ENCODE results near the gene A4GALT. TPM values are rescaled to one million over a fixed set of nuclear protein-coding genes. Genes with fewer than 3 reads are reported as not detected.
"Not testable (repeated sequence)": the region's sequence is repeated elsewhere in the genome, so short reads cannot be mapped to it uniquely, and the experiment has no call there.

The A4GALT gene
- total RNA-seq, 1 donor from 2014 or later, result 23.8 TPM

GRCh38 chr22:42676059-42676607 is 44.5 kb downstream of the A4GALT start:
- H3K4me1 Mint-ChIP-seq (ENCODE audit: low read depth), result peaks cover 43% of the 10 kb centered on the region
- no peak for DNase-seq (ENCODE audit: low spot score)
- no peaks in the 10 kb centered on the region for H3K27me3 Mint-ChIP-seq (ENCODE audit: low read depth)
- H3K9me3 Mint-ChIP-seq (ENCODE audit: low read depth), result no peaks in the 10 kb centered on the region
- no peak overlapping the region for H3K4me3 Mint-ChIP-seq (ENCODE audit: unreplicated experiment)
- TF ChIP-seq, protein P1, sequence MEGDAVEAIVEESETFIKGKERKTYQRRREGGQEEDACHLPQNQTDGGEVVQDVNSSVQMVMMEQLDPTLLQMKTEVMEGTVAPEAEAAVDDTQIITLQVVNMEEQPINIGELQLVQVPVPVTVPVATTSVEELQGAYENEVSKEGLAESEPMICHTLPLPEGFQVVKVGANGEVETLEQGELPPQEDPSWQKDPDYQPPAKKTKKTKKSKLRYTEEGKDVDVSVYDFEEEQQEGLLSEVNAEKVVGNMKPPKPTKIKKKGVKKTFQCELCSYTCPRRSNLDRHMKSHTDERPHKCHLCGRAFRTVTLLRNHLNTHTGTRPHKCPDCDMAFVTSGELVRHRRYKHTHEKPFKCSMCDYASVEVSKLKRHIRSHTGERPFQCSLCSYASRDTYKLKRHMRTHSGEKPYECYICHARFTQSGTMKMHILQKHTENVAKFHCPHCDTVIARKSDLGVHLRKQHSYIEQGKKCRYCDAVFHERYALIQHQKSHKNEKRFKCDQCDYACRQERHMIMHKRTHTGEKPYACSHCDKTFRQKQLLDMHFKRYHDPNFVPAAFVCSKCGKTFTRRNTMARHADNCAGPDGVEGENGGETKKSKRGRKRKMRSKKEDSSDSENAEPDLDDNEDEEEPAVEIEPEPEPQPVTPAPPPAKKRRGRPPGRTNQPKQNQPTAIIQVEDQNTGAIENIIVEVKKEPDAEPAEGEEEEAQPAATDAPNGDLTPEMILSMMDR (IDR thresholded peaks at IDR 0.05), result no peak
- H3K36me3 Mint-ChIP-seq (ENCODE audit: low read depth), result no peaks in the 10 kb centered on the region
- H3K27ac Mint-ChIP-seq (ENCODE audit: unreplicated experiment), result peak overlapping the region; percentile 86

GRCh38 chr22:42673898-42674401 is 46.7 kb downstream of the A4GALT start:
- Mint-ChIP-seq H3K4me3 (ENCODE audit: unreplicated experiment) (no peak overlapping the region), H3K27ac (ENCODE audit: unreplicated experiment) (peak overlapping the region; percentile 72), H3K9me3 (ENCODE audit: low read depth) (no peaks in the 10 kb centered on the region), H3K27me3 (ENCODE audit: low read depth) (no peaks in the 10 kb centered on the region), H3K36me3 (ENCODE audit: low read depth) (no peaks in the 10 kb centered on the region), H3K4me1 (ENCODE audit: low read depth) (peaks cover 33% of the 10 kb centered on the region)
- TF ChIP-seq, protein P1 (IDR thresholded peaks at IDR 0.05), result no peak
- DNase-seq (ENCODE audit: low spot score), result no peak

GRCh38 chr22:42673071-42673470 is 47.6 kb downstream of the A4GALT start:
- not testable (repeated sequence) for H3K9me3 Mint-ChIP-seq (ENCODE audit: low read depth); DNase-seq (ENCODE audit: low spot score); H3K27me3 Mint-ChIP-seq (ENCODE audit: low read depth); H3K4me3 Mint-ChIP-seq (ENCODE audit: unreplicated experiment); H3K36me3 Mint-ChIP-seq (ENCODE audit: low read depth); H3K27ac Mint-ChIP-seq (ENCODE audit: unreplicated experiment)
- H3K4me1 Mint-ChIP-seq (ENCODE audit: low read depth), result peaks cover 33% of the 10 kb centered on the region

- H3K27me3 Mint-ChIP-seq (ENCODE audit: low read depth), result no peaks in the 10 kb centered on the region
- peak overlapping the region; percentile 9 for H3K27ac Mint-ChIP-seq (ENCODE audit: unreplicated experiment)
- H3K4me3 Mint-ChIP-seq (ENCODE audit: unreplicated experiment), result no peak overlapping the region
- DNase-seq (ENCODE audit: low spot score), result no peak
- no peaks in the 10 kb centered on the region for H3K9me3 Mint-ChIP-seq (ENCODE audit: low read depth)
- peaks cover 21% of the 10 kb centered on the region for H3K4me1 Mint-ChIP-seq (ENCODE audit: low read depth)
- no peaks in the 10 kb centered on the region for H3K36me3 Mint-ChIP-seq (ENCODE audit: low read depth)
- TF ChIP-seq, protein P1 (IDR thresholded peaks at IDR 0.05), result no peak
These were observed 49.6 kb downstream of the A4GALT start for GRCh38 chr22:42670921-42671709.

GRCh38 chr22:42670046-42670445 is 50.6 kb downstream of the A4GALT start:
- Mint-ChIP-seq H3K4me1 (ENCODE audit: low read depth) (peaks cover 14% of the 10 kb centered on the region), H3K9me3 (ENCODE audit: low read depth) (no peaks in the 10 kb centered on the region), H3K27ac (ENCODE audit: unreplicated experiment) (no peak overlapping the region), H3K27me3 (ENCODE audit: low read depth) (no peaks in the 10 kb centered on the region), H3K4me3 (ENCODE audit: unreplicated experiment) (no peak overlapping the region), H3K36me3 (ENCODE audit: low read depth) (no peaks in the 10 kb centered on the region)
- no peak for DNase-seq (ENCODE audit: low spot score)
- TF ChIP-seq, protein P1 (IDR thresholded peaks at IDR 0.05), result no peak

GRCh38 chr22:42666393-42666792 is 54.3 kb downstream of the A4GALT start:
- not testable (repeated sequence) for DNase-seq (ENCODE audit: low spot score); H3K27ac Mint-ChIP-seq (ENCODE audit: unreplicated experiment); H3K36me3 Mint-ChIP-seq (ENCODE audit: low read depth); H3K4me1 Mint-ChIP-seq (ENCODE audit: low read depth); H3K9me3 Mint-ChIP-seq (ENCODE audit: low read depth); H3K27me3 Mint-ChIP-seq (ENCODE audit: low read depth); H3K4me3 Mint-ChIP-seq (ENCODE audit: unreplicated experiment)
